ENCODE data around the gene SLCO2B1.

Gene SLCO2B1

DNA sequence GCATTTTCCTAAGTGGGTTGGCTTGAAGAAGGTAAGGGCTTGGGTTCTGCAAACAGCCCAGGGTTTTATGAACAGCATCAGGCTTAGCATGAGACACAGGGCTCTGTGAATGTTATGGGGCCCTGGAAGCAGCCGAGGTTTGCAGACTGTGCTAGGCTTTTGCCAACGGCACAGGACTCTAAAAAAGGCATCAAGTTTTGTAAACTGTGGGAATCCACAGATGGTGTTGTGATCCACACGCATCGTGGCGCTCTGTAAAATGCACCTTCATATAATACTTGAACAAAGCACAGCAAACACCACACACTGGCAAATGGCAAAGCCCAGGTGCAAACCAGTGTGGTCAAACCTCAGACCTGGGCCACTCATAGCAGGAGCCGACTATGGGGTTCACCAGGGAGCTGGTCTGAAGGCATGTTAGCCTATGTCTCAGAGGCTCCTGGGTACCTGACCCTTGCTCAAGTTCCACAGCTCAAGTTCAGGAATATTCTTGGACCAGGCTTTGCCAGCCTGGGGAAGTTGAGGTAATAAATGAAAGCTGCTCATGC lies 2.4 kb upstream of the SLCO2B1 start:
- in situ Hi-C loops (cut with HindIII; ENCODE audit: low sequenced_read_pairs), result no loop called here
- no peak for DNase-seq (ENCODE audit: low read depth, low spot score)
- TF ChIP-seq, protein P1, sequence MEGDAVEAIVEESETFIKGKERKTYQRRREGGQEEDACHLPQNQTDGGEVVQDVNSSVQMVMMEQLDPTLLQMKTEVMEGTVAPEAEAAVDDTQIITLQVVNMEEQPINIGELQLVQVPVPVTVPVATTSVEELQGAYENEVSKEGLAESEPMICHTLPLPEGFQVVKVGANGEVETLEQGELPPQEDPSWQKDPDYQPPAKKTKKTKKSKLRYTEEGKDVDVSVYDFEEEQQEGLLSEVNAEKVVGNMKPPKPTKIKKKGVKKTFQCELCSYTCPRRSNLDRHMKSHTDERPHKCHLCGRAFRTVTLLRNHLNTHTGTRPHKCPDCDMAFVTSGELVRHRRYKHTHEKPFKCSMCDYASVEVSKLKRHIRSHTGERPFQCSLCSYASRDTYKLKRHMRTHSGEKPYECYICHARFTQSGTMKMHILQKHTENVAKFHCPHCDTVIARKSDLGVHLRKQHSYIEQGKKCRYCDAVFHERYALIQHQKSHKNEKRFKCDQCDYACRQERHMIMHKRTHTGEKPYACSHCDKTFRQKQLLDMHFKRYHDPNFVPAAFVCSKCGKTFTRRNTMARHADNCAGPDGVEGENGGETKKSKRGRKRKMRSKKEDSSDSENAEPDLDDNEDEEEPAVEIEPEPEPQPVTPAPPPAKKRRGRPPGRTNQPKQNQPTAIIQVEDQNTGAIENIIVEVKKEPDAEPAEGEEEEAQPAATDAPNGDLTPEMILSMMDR (IDR thresholded peaks at IDR 0.05; ENCODE audit: low read depth, low read length), result no peak
- no peak overlapping the region for H3K4me3 ChIP-seq (ENCODE audit: low read depth, low read length)

DNA sequence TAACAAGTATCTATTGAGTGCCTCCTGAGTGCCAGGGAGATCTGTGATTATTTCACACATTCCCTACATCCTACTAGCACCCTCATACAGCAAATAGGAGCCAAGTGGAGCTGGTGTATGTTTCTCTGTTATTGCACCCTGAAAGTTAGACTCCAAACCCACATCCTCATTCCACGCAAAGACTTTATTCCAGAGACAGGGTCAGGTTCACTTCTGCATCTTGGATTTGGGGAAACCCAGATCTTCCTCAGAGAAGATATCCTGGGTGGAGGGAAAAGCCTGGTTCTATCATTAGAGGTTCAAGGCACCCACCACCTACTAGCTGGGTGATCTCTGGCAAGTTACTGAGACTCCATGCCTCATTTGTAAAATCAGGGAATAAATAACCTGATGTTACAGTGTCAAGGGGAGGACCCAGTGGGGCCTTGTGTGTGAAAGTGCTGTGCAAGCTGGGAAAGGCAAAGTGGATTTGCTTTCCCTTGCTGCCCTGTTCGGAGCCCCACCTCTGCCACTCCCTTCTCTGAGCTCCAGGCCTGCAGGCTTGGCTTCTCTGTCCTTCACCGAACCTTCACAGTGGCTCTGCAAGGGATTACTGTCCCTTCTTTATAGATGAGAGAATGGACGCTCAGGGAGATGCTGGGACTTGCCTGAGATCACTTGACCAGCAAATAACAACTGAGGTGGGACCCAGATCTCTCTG lies 991 bp upstream of the SLCO2B1 start:
- in situ Hi-C loops (cut with HindIII; ENCODE audit: low sequenced_read_pairs), result no loop called here
- H3K4me3 ChIP-seq (ENCODE audit: low read depth, low read length), result no peak overlapping the region
- TF ChIP-seq, protein P1 (IDR thresholded peaks at IDR 0.05; ENCODE audit: low read depth, low read length), result no peak

DNA sequence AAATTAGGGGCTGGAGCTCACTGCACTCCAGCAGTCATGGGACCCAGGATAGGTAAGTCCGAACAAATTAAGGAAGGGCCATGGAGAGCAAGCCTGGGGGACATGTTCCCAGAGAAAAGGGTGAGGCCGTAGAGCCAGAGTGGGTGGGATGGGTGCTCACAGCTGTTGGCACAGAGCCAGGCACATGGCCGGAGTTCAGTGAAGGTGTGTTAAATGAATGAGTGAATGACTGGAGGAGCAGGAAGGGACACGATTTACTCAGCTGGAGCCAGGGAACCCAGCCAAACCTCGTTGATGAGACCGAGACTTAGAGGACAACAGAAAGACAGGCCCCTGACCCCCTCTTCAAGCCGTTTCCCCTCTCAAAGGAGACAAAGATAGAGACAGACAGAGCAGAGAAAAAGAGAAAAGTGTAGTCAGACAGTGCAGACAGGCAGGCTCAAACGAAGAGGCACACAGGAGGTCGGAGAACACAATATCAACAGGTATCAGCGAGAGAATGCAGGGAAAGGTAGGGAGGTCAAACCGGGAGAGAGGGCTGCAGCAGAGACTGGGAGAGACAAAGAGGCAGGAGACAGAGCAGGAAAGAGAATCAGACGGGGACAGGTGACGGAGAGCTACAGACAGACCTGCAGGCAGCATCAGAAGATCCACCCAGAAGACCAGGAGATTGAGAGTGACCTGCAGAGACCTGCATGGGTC lies 590 bp downstream of the SLCO2B1 start:
- TF ChIP-seq, protein P1 (IDR thresholded peaks at IDR 0.05; ENCODE audit: low read depth, low read length), result no peak
- no peak overlapping the region for H3K4me3 ChIP-seq (ENCODE audit: low read depth, low read length)
- no peak for DNase-seq (ENCODE audit: low read depth, low spot score)
- in situ Hi-C loops (cut with HindIII; ENCODE audit: low sequenced_read_pairs), result no loop called here

More for the DNA sequence above, 991 bp upstream of the SLCO2B1 start:
- no peak for DNase-seq (ENCODE audit: low read depth, low spot score)

DNA sequence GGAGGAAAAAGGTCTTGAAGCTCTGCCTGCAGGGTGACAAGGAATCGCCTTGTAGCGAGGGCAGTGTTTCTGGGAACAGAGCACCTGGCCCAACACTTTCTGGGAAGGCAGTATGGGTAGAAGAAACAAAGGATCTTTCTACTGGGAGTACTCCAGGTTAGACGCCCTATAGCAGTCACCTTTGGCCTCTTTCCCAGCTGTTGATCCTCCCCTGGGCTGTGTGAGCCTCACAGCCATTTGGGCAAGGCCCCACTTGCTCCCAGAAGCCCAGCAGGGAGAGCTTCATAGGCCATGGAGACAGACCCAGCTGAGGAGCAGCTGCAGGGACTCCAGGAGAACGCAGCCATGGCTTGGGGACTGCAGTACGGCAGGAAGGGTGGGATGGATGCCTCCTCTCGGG lies 1.2 kb downstream of the SLCO2B1 start:
- no peak for DNase-seq (ENCODE audit: low read depth, low spot score)
- no peak overlapping the region for H3K4me3 ChIP-seq (ENCODE audit: low read depth, low read length)
- in situ Hi-C loops (cut with HindIII; ENCODE audit: low sequenced_read_pairs), result no loop called here
- TF ChIP-seq, protein P1 (IDR thresholded peaks at IDR 0.05; ENCODE audit: low read depth, low read length), result no peak

DNA sequence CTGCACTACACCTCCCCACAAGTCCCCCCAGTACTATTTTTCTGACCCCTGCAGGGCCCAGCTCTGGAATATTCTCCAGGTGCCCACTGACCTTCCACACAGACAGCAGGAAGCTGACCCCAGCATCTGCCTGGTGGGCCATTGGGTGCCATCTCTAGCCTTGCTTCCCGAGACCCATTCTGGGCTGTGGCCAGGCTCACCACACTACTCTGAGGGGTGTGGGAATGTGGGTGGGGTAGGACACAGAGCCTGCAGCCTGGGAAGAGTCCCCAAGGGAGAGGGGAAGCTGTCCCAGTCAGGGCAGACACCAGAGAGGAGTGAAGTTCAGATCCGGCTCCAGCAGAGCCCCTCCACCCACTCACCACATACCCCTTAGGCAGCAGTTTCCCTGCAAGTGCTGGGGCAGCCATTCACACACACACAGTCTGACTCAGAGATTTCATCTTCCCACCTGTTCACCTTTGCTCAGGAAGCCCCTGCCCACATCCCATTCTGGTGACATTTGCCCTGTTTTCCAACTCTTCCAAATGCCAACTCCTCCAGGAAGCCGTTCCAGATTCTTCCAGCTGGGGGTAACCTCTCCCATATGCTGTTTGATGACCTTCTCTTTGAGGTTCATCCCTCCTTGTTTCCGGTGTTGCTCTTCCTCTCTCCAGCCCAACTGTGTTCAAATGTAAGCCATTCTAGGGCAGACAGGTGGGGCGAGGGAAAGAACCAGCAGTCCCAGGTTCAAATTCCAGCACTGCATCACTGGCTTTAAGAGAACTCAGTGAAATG lies 1.9 kb downstream of the SLCO2B1 start:
- TF ChIP-seq, protein P1 (IDR thresholded peaks at IDR 0.05; ENCODE audit: low read depth, low read length), result no peak
- H3K4me3 ChIP-seq (ENCODE audit: low read depth, low read length), result no peak overlapping the region
- in situ Hi-C loops (cut with HindIII; ENCODE audit: low sequenced_read_pairs), result no loop called here
- no peak for DNase-seq (ENCODE audit: low read depth, low spot score)

Measured in astrocyte of the spinal cord (primary cell).